WTC11 (cell line): ENCODE results near the gene MAGOHB. TPM values are rescaled to one million over a fixed set of nuclear protein-coding genes. Genes with fewer than 3 reads are reported as not detected.

Source experiments
- ATAC-seq: fragments of 200-7000 bp; cut with Tn5 transposase; 2 replicates; pipeline ENCODE4 v1.10.0; 2021; ENCODE audit warnings: mild to moderate bottlenecking, moderate library complexity
- CTCF ChIA-PET: fragments of 300-600 bp; sonication (Branson Sonifier 250); formaldehyde crosslinking; loops from one replicate; lab custom pipeline; 2021; ENCODE audit warnings: antibody characterized with exemption; lab: Charles Lee
- POLR2A ChIA-PET: fragments of 350-600 bp; sonication (Branson Sonifier 250); formaldehyde crosslinking; loops from one replicate; lab custom pipeline; 2021; ENCODE audit warnings: antibody characterized with exemption; lab: Charles Lee
- DNase-seq: peaks from one replicate; pipeline ENCODE4 v3.0.0; 2021; ENCODE audit warnings: low spot score
- H3K27ac Mint-ChIP-seq: 2 replicates; pipeline ENCODE4 v1.8.0; 2021; ENCODE audit warnings: mixed read lengths
- H3K27me3 Mint-ChIP-seq: 2 replicates; pipeline ENCODE4 v1.8.0; 2021; ENCODE audit warnings: low read depth, mild to moderate bottlenecking, moderate library complexity, mixed read lengths
- H3K36me3 Mint-ChIP-seq: 2 replicates; pipeline ENCODE4 v1.8.0; 2021; ENCODE audit warnings: mixed read lengths
- H3K4me1 Mint-ChIP-seq: 2 replicates; pipeline ENCODE4 v1.8.0; 2022; ENCODE audit warnings: mixed read lengths
- H3K4me3 Mint-ChIP-seq: 2 replicates; pipeline ENCODE4 v1.8.0; 2021; ENCODE audit warnings: mild to moderate bottlenecking, moderate library complexity, mixed read lengths
- H3K9me3 Mint-ChIP-seq: 2 replicates; pipeline ENCODE4 v1.8.0; 2021; ENCODE audit warnings: mixed read lengths
- CREM ChIP-seq: sonication (generic); formaldehyde crosslinking; IDR thresholded peaks from 2 replicates; pipeline ENCODE4 v1.8.1; 2022; ENCODE audit warnings: mild to moderate bottlenecking, missing genetic modification reagents, moderate library complexity
- CTCF ChIP-seq: fragments of 200-600 bp; IDR thresholded peaks from 2 replicates; pipeline ENCODE4 v1.8.0; 2022; ENCODE audit warnings: antibody characterized with exemption
- E2F5 ChIP-seq: sonication (generic); formaldehyde crosslinking; IDR thresholded peaks from 2 replicates; pipeline ENCODE4 v1.8.1; 2022; ENCODE audit warnings: mild to moderate bottlenecking, moderate library complexity, missing genetic modification reagents
- FOXP4 ChIP-seq: sonication (generic); formaldehyde crosslinking; IDR thresholded peaks from 2 replicates; pipeline ENCODE4 v1.8.0; 2022; ENCODE audit warnings: mild to moderate bottlenecking, missing genetic modification reagents
- PREB ChIP-seq: sonication (generic); formaldehyde crosslinking; IDR thresholded peaks from 2 replicates; pipeline ENCODE4 v1.8.1; 2022; ENCODE audit warnings: mild to moderate bottlenecking, missing genetic modification reagents, moderate library complexity, borderline replicate concordance
- PRRX2 ChIP-seq: fragments of 250-450 bp; sonication (Bioruptor Pico); IDR thresholded peaks from 2 replicates; pipeline ENCODE4 v1.8.0; 2021; ENCODE audit warnings: mild to moderate bottlenecking
- RELA ChIP-seq: sonication (generic); formaldehyde crosslinking; IDR thresholded peaks from 2 replicates; pipeline ENCODE4 v1.8.1; 2022; ENCODE audit warnings: missing genetic modification reagents, mild to moderate bottlenecking, borderline replicate concordance
- SMAD3 ChIP-seq: sonication (generic); formaldehyde crosslinking; IDR thresholded peaks from 2 replicates; pipeline ENCODE4 v1.8.0; 2022; ENCODE audit warnings: missing genetic modification reagents, mild to moderate bottlenecking, borderline replicate concordance
- SMAD4 ChIP-seq: sonication (generic); formaldehyde crosslinking; IDR thresholded peaks from 2 replicates; pipeline ENCODE4 v1.8.0; 2022; ENCODE audit warnings: mild to moderate bottlenecking, missing genetic modification reagents
- SP1 ChIP-seq: sonication (generic); formaldehyde crosslinking; conservative IDR thresholded peaks from 2 replicates; pipeline ENCODE4 v1.8.1; 2022; ENCODE audit warnings: missing genetic modification reagents
- USF2 ChIP-seq: sonication (generic); formaldehyde crosslinking; IDR thresholded peaks from 2 replicates; pipeline ENCODE4 v1.8.1; 2023; ENCODE audit warnings: mild to moderate bottlenecking, missing genetic modification reagents, moderate library complexity
- ZBTB43 ChIP-seq: sonication (generic); formaldehyde crosslinking; IDR thresholded peaks from 2 replicates; pipeline ENCODE4 v1.8.1; 2023; ENCODE audit warnings: mild to moderate bottlenecking, missing genetic modification reagents
- ZNF416 ChIP-seq: fragments of 250-450 bp; sonication (Bioruptor Pico); IDR thresholded peaks from 2 replicates; pipeline ENCODE4 v1.9.0; 2021; ENCODE audit warnings: mild to moderate bottlenecking, inconsistent platforms
- total RNA-seq: library from RNA; stranded (reverse); gene quantifications from 3 replicates; pipeline ENCODE4 v1.2.3, GENCODE V29; 2021
- TF ChIP-seq, protein P1 (sequence below): sonication (generic); formaldehyde crosslinking; IDR thresholded peaks from 2 replicates; pipeline ENCODE4 v1.8.1; 2023; ENCODE audit warnings: mild to moderate bottlenecking, missing genetic modification reagents, borderline replicate concordance
- TF ChIP-seq, protein P2 (sequence below): sonication (generic); formaldehyde crosslinking; IDR thresholded peaks from 2 replicates; pipeline ENCODE4 v1.8.0; 2023; ENCODE audit warnings: missing genetic modification reagents
- TF ChIP-seq, protein P3 (sequence below): sonication (generic); formaldehyde crosslinking; IDR thresholded peaks from 2 replicates; pipeline ENCODE4 v1.8.1; 2023; ENCODE audit warnings: mild to moderate bottlenecking, moderate library complexity, missing genetic modification reagents
- TF ChIP-seq, protein P4 (sequence below): sonication (generic); formaldehyde crosslinking; IDR thresholded peaks from 2 replicates; pipeline ENCODE4 v1.8.0; 2022; ENCODE audit warnings: mild to moderate bottlenecking, missing genetic modification reagents

The MAGOHB gene
- total RNA-seq, 1 experiment from 2014 or later: 36.1 TPM

GRCh38 chr12:10624605-10625004 lies 11.2 kb upstream of the MAGOHB start (continued):
- TF ChIP-seq, protein P1, sequence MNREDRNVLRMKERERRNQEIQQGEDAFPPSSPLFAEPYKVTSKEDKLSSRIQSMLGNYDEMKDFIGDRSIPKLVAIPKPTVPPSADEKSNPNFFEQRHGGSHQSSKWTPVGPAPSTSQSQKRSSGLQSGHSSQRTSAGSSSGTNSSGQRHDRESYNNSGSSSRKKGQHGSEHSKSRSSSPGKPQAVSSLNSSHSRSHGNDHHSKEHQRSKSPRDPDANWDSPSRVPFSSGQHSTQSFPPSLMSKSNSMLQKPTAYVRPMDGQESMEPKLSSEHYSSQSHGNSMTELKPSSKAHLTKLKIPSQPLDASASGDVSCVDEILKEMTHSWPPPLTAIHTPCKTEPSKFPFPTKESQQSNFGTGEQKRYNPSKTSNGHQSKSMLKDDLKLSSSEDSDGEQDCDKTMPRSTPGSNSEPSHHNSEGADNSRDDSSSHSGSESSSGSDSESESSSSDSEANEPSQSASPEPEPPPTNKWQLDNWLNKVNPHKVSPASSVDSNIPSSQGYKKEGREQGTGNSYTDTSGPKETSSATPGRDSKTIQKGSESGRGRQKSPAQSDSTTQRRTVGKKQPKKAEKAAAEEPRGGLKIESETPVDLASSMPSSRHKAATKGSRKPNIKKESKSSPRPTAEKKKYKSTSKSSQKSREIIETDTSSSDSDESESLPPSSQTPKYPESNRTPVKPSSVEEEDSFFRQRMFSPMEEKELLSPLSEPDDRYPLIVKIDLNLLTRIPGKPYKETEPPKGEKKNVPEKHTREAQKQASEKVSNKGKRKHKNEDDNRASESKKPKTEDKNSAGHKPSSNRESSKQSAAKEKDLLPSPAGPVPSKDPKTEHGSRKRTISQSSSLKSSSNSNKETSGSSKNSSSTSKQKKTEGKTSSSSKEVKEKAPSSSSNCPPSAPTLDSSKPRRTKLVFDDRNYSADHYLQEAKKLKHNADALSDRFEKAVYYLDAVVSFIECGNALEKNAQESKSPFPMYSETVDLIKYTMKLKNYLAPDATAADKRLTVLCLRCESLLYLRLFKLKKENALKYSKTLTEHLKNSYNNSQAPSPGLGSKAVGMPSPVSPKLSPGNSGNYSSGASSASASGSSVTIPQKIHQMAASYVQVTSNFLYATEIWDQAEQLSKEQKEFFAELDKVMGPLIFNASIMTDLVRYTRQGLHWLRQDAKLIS (CRISPR knock-in tag): no peak
- TF ChIP-seq, protein P2, sequence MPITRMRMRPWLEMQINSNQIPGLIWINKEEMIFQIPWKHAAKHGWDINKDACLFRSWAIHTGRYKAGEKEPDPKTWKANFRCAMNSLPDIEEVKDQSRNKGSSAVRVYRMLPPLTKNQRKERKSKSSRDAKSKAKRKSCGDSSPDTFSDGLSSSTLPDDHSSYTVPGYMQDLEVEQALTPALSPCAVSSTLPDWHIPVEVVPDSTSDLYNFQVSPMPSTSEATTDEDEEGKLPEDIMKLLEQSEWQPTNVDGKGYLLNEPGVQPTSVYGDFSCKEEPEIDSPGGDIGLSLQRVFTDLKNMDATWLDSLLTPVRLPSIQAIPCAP: no peak
- TF ChIP-seq PRRX2 (CRISPR knock-in tag) (no peak), CREM (CRISPR knock-in tag) (no peak), PREB (CRISPR knock-in tag) (no peak), SMAD4 (CRISPR knock-in tag) (no peak)
- TF ChIP-seq, protein P3, sequence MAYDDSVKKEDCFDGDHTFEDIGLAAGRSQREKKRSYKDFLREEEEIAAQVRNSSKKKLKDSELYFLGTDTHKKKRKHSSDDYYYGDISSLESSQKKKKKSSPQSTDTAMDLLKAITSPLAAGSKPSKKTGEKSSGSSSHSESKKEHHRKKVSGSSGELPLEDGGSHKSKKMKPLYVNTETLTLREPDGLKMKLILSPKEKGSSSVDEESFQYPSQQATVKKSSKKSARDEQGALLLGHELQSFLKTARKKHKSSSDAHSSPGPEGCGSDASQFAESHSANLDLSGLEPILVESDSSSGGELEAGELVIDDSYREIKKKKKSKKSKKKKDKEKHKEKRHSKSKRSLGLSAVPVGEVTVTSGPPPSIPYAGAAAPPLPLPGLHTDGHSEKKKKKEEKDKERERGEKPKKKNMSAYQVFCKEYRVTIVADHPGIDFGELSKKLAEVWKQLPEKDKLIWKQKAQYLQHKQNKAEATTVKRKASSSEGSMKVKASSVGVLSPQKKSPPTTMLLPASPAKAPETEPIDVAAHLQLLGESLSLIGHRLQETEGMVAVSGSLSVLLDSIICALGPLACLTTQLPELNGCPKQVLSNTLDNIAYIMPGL: no peak

- Mint-ChIP-seq H3K27me3 (no peaks in the 10 kb centered on the region), H3K36me3 (no peaks in the 10 kb centered on the region), H3K9me3 (peaks cover 8% of the 10 kb centered on the region; the same call in 1 of the 2 replicates), H3K4me3 (no peak overlapping the region), H3K4me1 (peaks cover 2% of the 10 kb centered on the region), H3K27ac (no peak overlapping the region)
- TF ChIP-seq, protein P4, sequence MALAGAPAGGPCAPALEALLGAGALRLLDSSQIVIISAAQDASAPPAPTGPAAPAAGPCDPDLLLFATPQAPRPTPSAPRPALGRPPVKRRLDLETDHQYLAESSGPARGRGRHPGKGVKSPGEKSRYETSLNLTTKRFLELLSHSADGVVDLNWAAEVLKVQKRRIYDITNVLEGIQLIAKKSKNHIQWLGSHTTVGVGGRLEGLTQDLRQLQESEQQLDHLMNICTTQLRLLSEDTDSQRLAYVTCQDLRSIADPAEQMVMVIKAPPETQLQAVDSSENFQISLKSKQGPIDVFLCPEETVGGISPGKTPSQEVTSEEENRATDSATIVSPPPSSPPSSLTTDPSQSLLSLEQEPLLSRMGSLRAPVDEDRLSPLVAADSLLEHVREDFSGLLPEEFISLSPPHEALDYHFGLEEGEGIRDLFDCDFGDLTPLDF: no peak
- CTCF ChIA-PET: no interaction called here
- ATAC-seq (no peak), DNase-seq (no peak)
- POLR2A ChIA-PET: no interaction called here
Observed at GRCh38 chr12:10623131-10623530, 9.7 kb upstream of the MAGOHB start.

- no peaks in the 10 kb centered on the region for H3K27me3 Mint-ChIP-seq
- H3K9me3 Mint-ChIP-seq: 0 out of 2 replicates have a peak, but pooled peaks cover 2% of the 10 kb centered on the region
- H3K27ac Mint-ChIP-seq: no peak overlapping the region
- ChIA-PET POLR2A (no interaction called here), CTCF (no interaction called here)
- no peaks in the 10 kb centered on the region for H3K4me1 Mint-ChIP-seq
- ATAC-seq (no peak), DNase-seq (no peak)
- no peaks in the 10 kb centered on the region for H3K36me3 Mint-ChIP-seq
- H3K4me3 Mint-ChIP-seq: no peak overlapping the region
- TF ChIP-seq CTCF (no peak), ZNF416 (no peak), RELA (CRISPR knock-in tag) (no peak), ZBTB43 (CRISPR knock-in tag) (no peak), FOXP4 (no peak), SP1 (CRISPR knock-in tag) (no peak), E2F5 (CRISPR knock-in tag) (no peak), USF2 (no peak), SMAD3 (CRISPR knock-in tag) (no peak)
Observed at GRCh38 chr12:10621278-10621677, 7.9 kb upstream of the MAGOHB start.
